CD4-positive, alpha-beta memory T cell (primary cell): ENCODE measurements around the gene CDCA8. TPM values are rescaled to one million over a fixed set of nuclear protein-coding genes. Genes with fewer than 3 reads are reported as not detected.
"Not testable (repeated sequence)": the region's sequence is repeated elsewhere in the genome, so short reads cannot be mapped to it uniquely, and the experiment has no call there.

ENCODE experiments used
- CTCF ChIA-PET: fragments of 350-600 bp; sonication (Branson Sonifier 250); formaldehyde crosslinking; loops from one replicate; lab custom pipeline; 2021; ENCODE audit warnings: inconsistent platforms; ENCODE audit not compliant: partially characterized antibody; lab: Charles Lee
- POLR2A ChIA-PET: fragments of 350-600 bp; sonication (Branson Sonifier 250); formaldehyde crosslinking; loops from one replicate; lab custom pipeline; 2021; ENCODE audit not compliant: partially characterized antibody; lab: Charles Lee
- DNase-seq, 5 donors: peaks; one replicate each; pipeline versions ENCODE4 v3.0.0 to v3.0.0-alpha.2; 2020 to 2022; ENCODE audit warnings: mixed read lengths in 1 of 5
- H3K27ac ChIP-seq: one replicate; pipeline ENCODE4 v1.7.0; 2013; ENCODE audit warnings: low read depth, low read length
- H3K27me3 ChIP-seq: 2 replicates; pipeline ENCODE4 v1.7.0; 2013; ENCODE audit warnings: mild to moderate bottlenecking, low read length, moderate library complexity; ENCODE audit not compliant: insufficient read depth
- H3K36me3 ChIP-seq: 2 replicates; pipeline ENCODE4 v1.7.0; 2013; ENCODE audit warnings: mild to moderate bottlenecking, low read length, moderate library complexity; ENCODE audit not compliant: insufficient read depth
- H3K4me1 ChIP-seq: 2 replicates; pipeline ENCODE4 v1.7.0; 2013; ENCODE audit warnings: mild to moderate bottlenecking, low read length, moderate library complexity; ENCODE audit not compliant: insufficient read depth
- H3K4me3 ChIP-seq, 2 donors: one replicate each; pipeline ENCODE4 v1.7.0; 2013; ENCODE audit warnings: low read length in 2 of 2, mild to moderate bottlenecking in 1 of 2
- H3K9me3 ChIP-seq, 2 donors: one replicate each; pipeline ENCODE4 v1.7.0; 2013; ENCODE audit warnings: low read length in 2 of 2, control low read depth in 1 of 2; ENCODE audit not compliant: control insufficient read depth in 1 of 2
- H3K27ac Mint-ChIP-seq, 7 donors: one replicate each; pipeline ENCODE4 v1.8.0; 2020 to 2021; ENCODE audit warnings: mixed read lengths in 7 of 7, mild to moderate bottlenecking in 6 of 7, inconsistent platforms in 3 of 7, moderate library complexity in 3 of 7
- H3K27me3 Mint-ChIP-seq, 2 donors: one replicate each; pipeline ENCODE4 v1.8.0; 2020 to 2021; ENCODE audit warnings: mixed read lengths in 2 of 2
- H3K36me3 Mint-ChIP-seq, 2 donors: one replicate each; pipeline ENCODE4 v1.8.0; 2020 to 2021; ENCODE audit warnings: mixed read lengths in 2 of 2, inconsistent platforms in 1 of 2, mild to moderate bottlenecking in 1 of 2
- H3K4me1 Mint-ChIP-seq, 4 donors: one replicate each; pipeline ENCODE4 v1.8.0; 2020 to 2021; ENCODE audit warnings: mixed read lengths in 4 of 4, mild to moderate bottlenecking in 1 of 4
- H3K4me3 Mint-ChIP-seq, 8 donors: one replicate each; pipeline ENCODE4 v1.8.0; 2020 to 2021; ENCODE audit warnings: mixed read lengths in 8 of 8, mild to moderate bottlenecking in 7 of 8, moderate library complexity in 6 of 8, inconsistent platforms in 3 of 8
- H3K9me3 Mint-ChIP-seq, 8 donors: one replicate each; pipeline ENCODE4 v1.8.0; 2020 to 2021; ENCODE audit warnings: mixed read lengths in 8 of 8, mild to moderate bottlenecking in 5 of 8, inconsistent platforms in 3 of 8, moderate library complexity in 1 of 8
- intact Hi-C: fragments of 100-400 bp; cut with micrococcal nuclease; formaldehyde crosslinking; loops from one replicate; pipeline ENCODE4 v1.15.1; 2023
- polyA plus RNA-seq, 2 donors: library from polyadenylated mRNA; unstranded; fragments of 300-500 nt; fragmentation: Illumina TruSeq; gene quantifications; one replicate each; pipeline ENCODE4 v1.2.3, GENCODE V29; 2021
- total RNA-seq, 2 experiments: library from RNA; stranded (reverse); gene quantifications; one replicate each; pipeline ENCODE4 v1.2.3, GENCODE V29; 2021

The CDCA8 gene
- total and polyA plus RNA-seq, 4 experiments from 2014 or later: 0.61 to 2.7 (median 1.3) TPM

DNA sequence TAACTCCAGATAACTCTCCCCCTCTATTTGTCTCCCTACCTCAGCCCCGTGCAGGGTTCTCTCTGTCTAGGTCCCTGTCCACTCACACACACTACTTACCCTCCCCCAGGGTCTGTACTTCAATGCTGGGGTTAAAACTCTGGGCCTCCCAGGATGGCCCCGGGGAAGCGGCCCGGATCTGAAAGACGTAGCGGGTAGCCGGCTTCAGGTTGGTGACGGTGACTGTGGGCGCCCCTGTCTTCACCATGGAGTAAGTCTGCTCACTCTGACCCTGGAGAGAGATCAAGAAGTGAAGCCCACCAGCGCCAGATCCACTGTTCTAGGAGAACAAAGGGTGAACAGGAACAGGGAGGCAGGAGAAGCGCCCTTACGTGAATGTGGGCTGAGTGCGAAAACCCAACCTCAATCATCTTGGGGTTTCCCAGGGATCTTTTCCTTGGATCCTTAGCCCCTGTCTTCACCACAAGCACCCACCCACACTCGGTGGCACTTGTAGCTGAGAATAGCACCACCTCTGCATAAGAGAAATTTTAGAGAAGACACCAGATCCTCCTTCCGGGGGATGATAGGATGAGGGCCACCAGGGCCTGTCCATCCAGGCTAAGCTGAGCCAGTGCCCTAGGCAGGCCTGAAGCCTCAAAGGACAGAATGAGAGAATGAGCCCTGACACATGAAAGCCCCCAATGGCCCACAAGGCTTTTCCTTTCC, 39.1 kb downstream of the CDCA8 start:
- H3K27ac ChIP-seq: no peak overlapping the region
- no peak overlapping the region for H3K27ac Mint-ChIP-seq
- POLR2A ChIA-PET: no interaction called here
- H3K4me3 Mint-ChIP-seq: no peak overlapping the region
- no peaks in the 10 kb centered on the region for H3K27me3 ChIP-seq
- no peaks in the 10 kb centered on the region for H3K36me3 ChIP-seq
- H3K9me3 Mint-ChIP-seq: peaks cover 0 to 3% (median 0%) of the 10 kb centered on the region in 8 donors
- no peaks in the 10 kb centered on the region for H3K9me3 ChIP-seq
- no peaks in the 10 kb centered on the region for H3K36me3 Mint-ChIP-seq
- peaks cover 30 to 35% of the 10 kb centered on the region in 2 donors for H3K27me3 Mint-ChIP-seq
- CTCF ChIA-PET: no interaction called here
- DNase-seq: no peak
- no peaks in the 10 kb centered on the region for H3K4me1 Mint-ChIP-seq
- intact Hi-C loops: no loop called here
- H3K4me1 ChIP-seq: no peaks in the 10 kb centered on the region
- H3K4me3 ChIP-seq: no peak overlapping the region

DNA sequence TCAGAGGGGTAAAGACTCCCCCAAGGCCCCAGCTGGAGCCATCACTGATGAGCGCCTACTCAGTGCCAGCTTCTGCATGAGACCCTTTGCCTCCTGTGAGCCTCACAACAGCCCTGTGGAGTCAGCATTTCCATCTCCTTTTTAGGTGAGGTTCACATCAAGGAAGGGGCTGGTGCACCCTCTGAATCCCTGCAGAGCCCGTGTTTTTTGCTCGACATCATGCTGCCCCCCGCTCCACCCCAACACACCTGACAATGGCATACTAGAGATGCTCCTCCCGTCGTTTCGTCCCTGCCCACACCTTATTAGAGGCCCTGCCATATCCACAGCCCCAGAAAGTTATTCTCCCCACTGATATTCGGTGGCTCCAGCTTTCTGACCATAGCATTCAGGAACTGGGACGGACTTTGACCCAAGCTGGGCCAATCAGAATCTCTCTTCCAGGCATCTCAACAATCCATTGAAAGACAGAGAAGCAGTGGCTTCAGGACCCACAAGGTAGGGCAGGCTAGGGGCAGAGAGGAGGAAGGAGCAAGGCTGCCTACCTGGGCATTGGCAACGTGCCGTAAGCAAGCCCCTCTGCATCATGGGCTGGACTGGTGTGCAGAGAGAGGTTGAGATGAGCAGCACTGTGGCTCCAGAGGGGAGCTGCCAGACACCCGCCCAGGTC, 39.9 kb downstream of the CDCA8 start:
- H3K36me3 Mint-ChIP-seq: no peaks in the 10 kb centered on the region
- H3K4me1 ChIP-seq: no peaks in the 10 kb centered on the region
- no peak overlapping the region for H3K4me3 ChIP-seq
- H3K27ac Mint-ChIP-seq: no peak overlapping the region
- no peak for DNase-seq
- no peaks in the 10 kb centered on the region for H3K4me1 Mint-ChIP-seq
- no peaks in the 10 kb centered on the region for H3K27me3 ChIP-seq
- intact Hi-C loops: no loop called here
- H3K36me3 ChIP-seq: no peaks in the 10 kb centered on the region
- H3K9me3 Mint-ChIP-seq: peaks cover 0 to 3% (median 0%) of the 10 kb centered on the region in 8 donors
- ChIA-PET POLR2A (no interaction called here), CTCF (no interaction called here)
- peaks cover 33 to 35% of the 10 kb centered on the region in 2 donors for H3K27me3 Mint-ChIP-seq
- no peak overlapping the region for H3K4me3 Mint-ChIP-seq
- H3K9me3 ChIP-seq: no peaks in the 10 kb centered on the region
- no peak overlapping the region for H3K27ac ChIP-seq

DNA sequence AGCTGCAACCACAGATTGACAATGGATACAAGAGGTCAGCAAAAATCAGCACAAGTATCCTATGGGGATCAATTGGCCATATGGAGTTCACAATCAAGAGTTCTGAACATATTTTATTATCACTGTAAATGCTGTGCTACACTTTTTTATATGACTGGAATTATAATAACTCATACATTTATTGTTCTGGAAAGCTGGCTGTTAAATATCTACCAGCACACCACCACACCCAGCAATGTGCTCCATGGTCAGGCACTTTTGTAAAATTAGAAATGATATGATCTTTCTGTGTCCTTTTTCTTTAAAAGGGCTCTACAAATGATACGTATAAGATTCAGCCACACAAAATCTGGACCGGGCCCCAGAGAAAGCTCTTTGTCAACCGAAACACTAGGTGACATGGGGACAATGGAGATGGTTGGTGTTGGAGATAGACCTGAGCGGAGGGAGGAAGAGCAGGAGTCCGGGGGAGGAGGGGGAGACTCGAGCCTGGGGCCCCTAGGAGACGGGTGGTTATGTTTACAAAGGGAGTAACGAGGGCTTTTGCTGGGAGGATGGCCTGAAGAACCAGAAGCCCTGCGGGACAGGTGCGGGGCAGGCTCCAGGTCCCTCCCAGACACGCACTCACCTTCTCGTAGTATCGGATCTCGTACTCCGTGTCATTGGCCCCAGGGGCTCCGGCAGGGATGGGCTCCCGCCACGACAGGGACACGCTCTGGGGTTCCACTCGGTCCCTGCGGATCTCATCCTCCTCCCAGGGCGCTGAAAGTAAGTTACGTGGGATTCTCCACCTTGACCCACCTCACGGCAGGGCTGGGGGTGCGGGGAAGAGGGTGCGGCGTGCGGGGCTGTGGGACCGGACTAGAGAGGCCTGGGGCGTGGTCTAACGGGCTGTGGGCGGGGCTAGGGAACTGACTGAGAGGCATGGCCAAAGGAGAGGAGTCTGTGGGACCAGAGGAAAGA, 42.6 kb downstream of the CDCA8 start:
- no peak for DNase-seq
- ChIA-PET POLR2A (no interaction called here), CTCF (no interaction called here)
- H3K27ac Mint-ChIP-seq: no peak overlapping the region
- no peaks in the 10 kb centered on the region for H3K4me1 ChIP-seq
- H3K27me3 ChIP-seq: no peaks in the 10 kb centered on the region
- H3K4me1 Mint-ChIP-seq: no peaks in the 10 kb centered on the region
- peaks cover 0 to 5% (median 0%) of the 10 kb centered on the region in 8 donors for H3K9me3 Mint-ChIP-seq
- no peak overlapping the region for H3K4me3 ChIP-seq
- no peak overlapping the region for H3K27ac ChIP-seq
- no peaks in the 10 kb centered on the region for H3K36me3 Mint-ChIP-seq
- peaks cover 35% of the 10 kb centered on the region in 2 donors for H3K27me3 Mint-ChIP-seq
- no peaks in the 10 kb centered on the region for H3K36me3 ChIP-seq
- H3K9me3 ChIP-seq: no peaks in the 10 kb centered on the region
- no peak overlapping the region for H3K4me3 Mint-ChIP-seq
- intact Hi-C loops: no loop called here

DNA sequence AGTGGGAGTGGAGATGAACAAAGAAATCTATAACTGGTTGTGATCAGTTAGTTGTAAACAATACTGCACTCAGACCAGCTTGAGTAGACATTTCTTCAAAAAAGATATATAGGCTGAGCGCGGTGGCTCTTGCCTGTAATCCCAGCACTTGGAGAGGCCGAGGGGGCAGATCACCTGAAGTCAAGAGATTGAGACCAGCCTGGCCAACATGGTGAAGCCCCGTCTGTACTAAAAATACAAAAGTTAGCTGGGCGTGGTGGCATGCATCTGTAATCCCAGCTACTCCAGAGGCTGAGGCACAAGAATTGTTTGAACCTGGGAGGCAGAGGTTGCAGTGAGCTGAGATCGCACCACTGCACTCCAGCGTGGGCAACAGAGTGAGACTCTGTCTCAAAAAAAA, 45.7 kb downstream of the CDCA8 start:
- H3K4me1 Mint-ChIP-seq, intact Hi-C loops, H3K27ac Mint-ChIP-seq, CTCF ChIA-PET, H3K9me3 ChIP-seq, H3K36me3 Mint-ChIP-seq, H3K4me3 ChIP-seq, H3K4me3 Mint-ChIP-seq, POLR2A ChIA-PET, H3K27ac ChIP-seq, H3K4me1 ChIP-seq, H3K36me3 ChIP-seq, DNase-seq, H3K27me3 ChIP-seq, H3K9me3 Mint-ChIP-seq: not testable (repeated sequence)
- peaks cover 34 to 39% of the 10 kb centered on the region in 2 donors for H3K27me3 Mint-ChIP-seq

DNA sequence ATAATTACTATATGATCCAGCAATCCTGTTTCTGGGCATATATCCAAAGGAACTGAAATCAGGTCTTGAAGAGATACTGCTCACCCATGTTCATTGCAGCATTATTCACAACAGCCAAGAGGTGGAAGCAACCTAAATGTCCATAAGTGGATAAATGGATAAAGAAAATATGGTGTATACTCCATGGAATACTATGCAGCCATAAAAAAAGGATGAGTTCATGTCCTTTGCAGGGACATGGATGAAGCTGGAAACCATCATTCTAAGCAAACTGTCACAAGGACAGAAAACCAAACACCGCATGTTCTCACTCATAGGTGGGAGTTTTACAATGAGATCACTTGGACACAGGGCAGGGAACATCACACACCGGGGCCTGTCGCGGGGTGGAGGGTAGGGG, 46.3 kb downstream of the CDCA8 start:
- H3K9me3 Mint-ChIP-seq, H3K36me3 Mint-ChIP-seq, CTCF ChIA-PET, H3K27ac ChIP-seq, H3K9me3 ChIP-seq, H3K4me3 Mint-ChIP-seq, DNase-seq, intact Hi-C loops, POLR2A ChIA-PET, H3K27ac Mint-ChIP-seq, H3K4me1 ChIP-seq, H3K27me3 ChIP-seq, H3K4me1 Mint-ChIP-seq, H3K4me3 ChIP-seq, H3K36me3 ChIP-seq: not testable (repeated sequence)
- peaks cover 32 to 35% of the 10 kb centered on the region in 2 donors for H3K27me3 Mint-ChIP-seq

DNA sequence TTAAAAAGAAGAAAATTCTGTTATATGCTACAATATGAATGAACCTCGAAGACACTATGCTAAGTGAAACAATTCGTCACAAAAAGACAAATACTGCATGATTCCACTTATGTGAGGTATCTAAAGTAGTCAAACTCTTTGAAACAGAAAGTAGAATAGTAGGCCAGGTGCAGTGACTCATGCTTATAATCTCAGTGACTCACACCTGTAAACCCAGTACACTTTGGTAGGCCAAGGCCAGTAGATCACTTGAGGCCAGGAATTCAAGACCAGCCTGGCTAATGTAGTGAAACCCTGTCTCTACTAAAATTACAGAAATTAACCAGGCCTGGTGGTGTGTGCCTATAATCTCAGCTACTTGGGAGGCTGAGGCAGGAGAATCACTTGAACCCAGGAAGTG, 46.9 kb downstream of the CDCA8 start:
- Histone ChIP-seq H3K4me1 (no peaks in the 10 kb centered on the region), H3K36me3 (no peaks in the 10 kb centered on the region), H3K27me3 (peaks cover 6% of the 10 kb centered on the region), H3K9me3 (no peaks in the 10 kb centered on the region), H3K4me3 (no peak overlapping the region), H3K27ac (no peak overlapping the region)
- Mint-ChIP-seq H3K4me1 (no peaks in the 10 kb centered on the region), H3K36me3 (no peaks in the 10 kb centered on the region), H3K27ac (no peak overlapping the region), H3K4me3 (no peak overlapping the region), H3K27me3 (peaks cover 30% of the 10 kb centered on the region in 2 donors), H3K9me3 (peaks cover 0 to 5% (median 3%) of the 10 kb centered on the region in 8 donors)
- no peak for DNase-seq
- CTCF ChIA-PET: no interaction called here
- POLR2A ChIA-PET: no interaction called here
- intact Hi-C loops: no loop called here

DNA sequence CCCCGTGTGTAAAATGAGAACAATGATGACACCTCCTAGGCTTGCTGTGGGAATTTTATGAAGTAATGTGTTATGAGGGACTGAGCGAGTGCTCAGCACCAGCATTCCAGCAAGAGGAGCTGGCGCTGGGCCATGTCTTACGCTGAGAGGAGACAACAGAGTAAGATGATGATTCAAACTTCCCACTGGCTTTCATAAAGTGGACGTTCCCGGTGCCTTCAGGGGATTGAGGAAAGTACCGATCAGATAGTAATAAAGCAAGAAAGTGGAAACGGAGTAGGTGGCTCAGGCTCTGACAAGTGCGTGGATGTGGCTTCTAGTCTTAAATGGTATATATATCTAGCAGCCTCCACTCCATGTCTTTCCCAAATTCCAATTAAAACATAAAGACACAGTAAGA, 48.8 kb downstream of the CDCA8 start:
- POLR2A ChIA-PET: no interaction called here
- H3K36me3 ChIP-seq: no peaks in the 10 kb centered on the region
- no peak overlapping the region for H3K27ac Mint-ChIP-seq
- H3K27me3 ChIP-seq: peaks cover 6% of the 10 kb centered on the region
- CTCF ChIA-PET: no interaction called here
- H3K27me3 Mint-ChIP-seq: peaks cover 18 to 24% of the 10 kb centered on the region in 2 donors
- no peak overlapping the region for H3K4me3 Mint-ChIP-seq
- no peak for DNase-seq
- intact Hi-C loops: no loop called here
- no peak overlapping the region for H3K4me3 ChIP-seq
- H3K9me3 Mint-ChIP-seq: peaks cover 0 to 5% (median 3%) of the 10 kb centered on the region in 8 donors
- no peaks in the 10 kb centered on the region for H3K36me3 Mint-ChIP-seq
- H3K27ac ChIP-seq: no peak overlapping the region
- no peaks in the 10 kb centered on the region for H3K4me1 Mint-ChIP-seq
- H3K4me1 ChIP-seq: no peaks in the 10 kb centered on the region
- H3K9me3 ChIP-seq: no peaks in the 10 kb centered on the region
